A549 treated with dexamethasone at 1 μM for 4 hours (cell line): ENCODE measurements around the gene SHROOM4. TPM values are rescaled to one million over a fixed set of nuclear protein-coding genes. Genes with fewer than 3 reads are reported as not detected.

Source experiments
- total RNA-seq: library from RNA; stranded (reverse); fragments of 200-300 nt; extraction: Qiagen RNA extraction; gene quantifications from 5 replicates; pipeline ENCODE4 v1.2.3, GENCODE V29; 2022

Gene SHROOM4, protein sequence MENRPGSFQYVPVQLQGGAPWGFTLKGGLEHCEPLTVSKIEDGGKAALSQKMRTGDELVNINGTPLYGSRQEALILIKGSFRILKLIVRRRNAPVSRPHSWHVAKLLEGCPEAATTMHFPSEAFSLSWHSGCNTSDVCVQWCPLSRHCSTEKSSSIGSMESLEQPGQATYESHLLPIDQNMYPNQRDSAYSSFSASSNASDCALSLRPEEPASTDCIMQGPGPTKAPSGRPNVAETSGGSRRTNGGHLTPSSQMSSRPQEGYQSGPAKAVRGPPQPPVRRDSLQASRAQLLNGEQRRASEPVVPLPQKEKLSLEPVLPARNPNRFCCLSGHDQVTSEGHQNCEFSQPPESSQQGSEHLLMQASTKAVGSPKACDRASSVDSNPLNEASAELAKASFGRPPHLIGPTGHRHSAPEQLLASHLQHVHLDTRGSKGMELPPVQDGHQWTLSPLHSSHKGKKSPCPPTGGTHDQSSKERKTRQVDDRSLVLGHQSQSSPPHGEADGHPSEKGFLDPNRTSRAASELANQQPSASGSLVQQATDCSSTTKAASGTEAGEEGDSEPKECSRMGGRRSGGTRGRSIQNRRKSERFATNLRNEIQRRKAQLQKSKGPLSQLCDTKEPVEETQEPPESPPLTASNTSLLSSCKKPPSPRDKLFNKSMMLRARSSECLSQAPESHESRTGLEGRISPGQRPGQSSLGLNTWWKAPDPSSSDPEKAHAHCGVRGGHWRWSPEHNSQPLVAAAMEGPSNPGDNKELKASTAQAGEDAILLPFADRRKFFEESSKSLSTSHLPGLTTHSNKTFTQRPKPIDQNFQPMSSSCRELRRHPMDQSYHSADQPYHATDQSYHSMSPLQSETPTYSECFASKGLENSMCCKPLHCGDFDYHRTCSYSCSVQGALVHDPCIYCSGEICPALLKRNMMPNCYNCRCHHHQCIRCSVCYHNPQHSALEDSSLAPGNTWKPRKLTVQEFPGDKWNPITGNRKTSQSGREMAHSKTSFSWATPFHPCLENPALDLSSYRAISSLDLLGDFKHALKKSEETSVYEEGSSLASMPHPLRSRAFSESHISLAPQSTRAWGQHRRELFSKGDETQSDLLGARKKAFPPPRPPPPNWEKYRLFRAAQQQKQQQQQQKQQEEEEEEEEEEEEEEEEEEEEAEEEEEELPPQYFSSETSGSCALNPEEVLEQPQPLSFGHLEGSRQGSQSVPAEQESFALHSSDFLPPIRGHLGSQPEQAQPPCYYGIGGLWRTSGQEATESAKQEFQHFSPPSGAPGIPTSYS (N-terminal part only)
- not detected in 5 replicates for total RNA-seq

DNA sequence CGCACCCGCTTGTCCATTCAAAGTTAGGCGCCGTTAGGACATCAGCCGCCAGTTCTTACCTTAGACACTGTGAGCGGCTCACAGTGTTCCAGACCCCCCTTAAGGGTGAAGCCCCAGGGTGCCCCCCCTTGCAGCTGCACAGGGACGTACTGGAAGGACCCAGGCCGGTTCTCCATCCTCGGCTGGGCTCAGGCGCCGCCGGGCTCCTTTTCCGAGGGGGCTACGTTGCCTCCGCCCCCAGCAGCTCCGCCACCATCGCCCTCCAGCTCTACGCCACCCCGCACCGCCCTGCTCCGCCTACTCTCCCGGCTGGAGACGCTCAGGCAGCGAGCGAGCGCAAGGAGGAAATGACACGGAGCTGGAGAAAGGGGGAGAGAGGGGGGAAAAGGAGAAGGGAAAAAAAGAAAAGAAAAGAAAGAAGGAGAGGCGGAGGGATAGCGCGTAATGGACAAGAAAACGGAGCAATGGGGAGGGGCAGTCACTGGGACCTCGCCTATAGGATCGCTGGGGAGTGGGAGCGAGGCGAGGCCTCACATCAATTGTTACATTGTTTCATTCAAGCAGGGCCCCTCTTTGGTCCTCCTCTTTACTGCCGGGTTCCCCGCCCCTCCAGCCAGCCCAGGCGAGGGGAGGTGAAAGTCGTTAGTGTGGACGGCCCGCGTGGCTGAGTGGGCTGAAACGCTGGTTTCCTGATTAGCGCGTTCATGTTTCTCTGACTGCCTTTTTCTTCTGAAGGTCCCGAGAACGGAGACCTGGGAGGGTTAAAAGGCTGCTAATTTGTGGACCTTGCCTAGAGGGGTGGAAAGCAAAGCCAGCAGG lies at the start of gene SHROOM4:
Gene SHROOM4, minus strand, starts transcription at position 352 of the 819 bp plus-strand sequence. Its CDS starts 176 bp downstream, at position 176.

Other genes starting within 250 kb of the SHROOM4 start
- gene BMP15, start 96.5 kb upstream of the SHROOM4 start, total RNA-seq: not detected in 5 replicates